Right ventricle myocardium inferior (tissue), 1 donor: ENCODE data around the gene RHCG. TPM values are rescaled to one million over a fixed set of nuclear protein-coding genes. Genes with fewer than 3 reads are reported as not detected.

Experiments
- ATAC-seq: fragments of 200-7000 bp; cut with Tn5 transposase; one replicate; pipeline ENCODE4 v1.9.1; 2020; ENCODE audit warnings: mild to moderate bottlenecking, moderate library complexity
- DNase-seq: peaks from one replicate; pipeline ENCODE4 v3.0.0; 2021; ENCODE audit errors: missing footprints
- intact Hi-C: fragments of 100-400 bp; cut with DNase I; formaldehyde crosslinking; loops from one replicate; pipeline ENCODE4 v1.11.0; 2022
- total RNA-seq: library from RNA; stranded (reverse); fragmentation: NEBNext Ultra II Directional; extraction: Animal tissue kit (Norgen Biotek cat#: 25700); gene quantifications from one replicate; pipeline ENCODE4 v1.2.1, GENCODE V29; 2021
- donor health status: DM: no; HTN: yes; CAD: no; lungs with severe emphysema.

Gene RHCG
- total RNA-seq, 1 donor from 2014 or later, result not detected

GRCh38 chr15:89429023-89429422, 67.4 kb downstream of the RHCG start:
- intact Hi-C loops, result no loop called here
- DNase-seq (no peak), ATAC-seq (no peak)

- intact Hi-C loops, result no loop called here
- DNase-seq (no peak), ATAC-seq (no peak)
Measured at GRCh38 chr15:89428246-89428645, 68.1 kb downstream of the RHCG start.

GRCh38 chr15:89426500-89426899, 69.9 kb downstream of the RHCG start:
- no peak for DNase-seq
- no peak for ATAC-seq
- intact Hi-C loops, result no loop called here

- ATAC-seq (no peak), DNase-seq (no peak)
- intact Hi-C loops, result no loop called here
Measured at GRCh38 chr15:89423981-89424380, 72.4 kb downstream of the RHCG start.

Other genes with a start within 250 kb of the RHCG start
- 39.7 TPM for gene POLG, start 161.8 kb downstream of the RHCG start, total RNA-seq
- 0.16 TPM for gene TICRR, start 78.9 kb upstream of the RHCG start, total RNA-seq
- gene KIF7, start 158.9 kb upstream of the RHCG start, total RNA-seq, result 2.2 TPM
- 17.6 TPM for gene PLIN1, start 182.8 kb upstream of the RHCG start, total RNA-seq
- 13.7 TPM for gene PEX11A, start 194.2 kb upstream of the RHCG start, total RNA-seq
- gene WDR93, start 194.2 kb upstream of the RHCG start, total RNA-seq, result not detected